SU-DHL-6 (cell line): ENCODE results near the gene NAPG.

Experiments used
- H2AFZ ChIP-seq: fragments of 200-600 bp; sonication (generic); 2 replicates; pipeline ENCODE4 v1.6.1; 2014; ENCODE audit warnings: low read depth, mild to moderate bottlenecking, moderate library complexity, mixed read lengths, antibody characterized with exemption, low read length; ENCODE audit not compliant: severe bottlenecking
- H3F3A ChIP-seq: fragments of 200-600 bp; shearing (Covaris generic); 2 replicates; pipeline ENCODE4 v1.6.0; 2016; ENCODE audit warnings: antibody characterized with exemption, mild to moderate bottlenecking; ENCODE audit not compliant: insufficient read depth
- H3K27ac ChIP-seq: fragments of 200-600 bp; sonication (generic); 2 replicates; pipeline ENCODE4 v1.5.1; 2016; ENCODE audit warnings: low read depth, mild to moderate bottlenecking, low read length, moderate library complexity, mixed read lengths
- H3K27me3 ChIP-seq: fragments of 200-600 bp; sonication (generic), shearing (Covaris generic); 2 replicates; pipeline ENCODE4 v1.6.0; 2014; ENCODE audit warnings: mild to moderate bottlenecking, low read length
- H3K36me3 ChIP-seq: fragments of 200-600 bp; sonication (generic); 2 replicates; pipeline ENCODE4 v1.6.1; 2014; ENCODE audit warnings: mild to moderate bottlenecking, low read length, mixed read lengths
- H3K4me2 ChIP-seq: fragments of 300-600, 200-600 bp; shearing (Covaris generic), sonication (generic); 2 replicates; pipeline ENCODE4 v1.6.0; 2014; ENCODE audit warnings: low read length, low read depth, mild to moderate bottlenecking; ENCODE audit not compliant: poor library complexity, severe bottlenecking
- H3K4me3 ChIP-seq: fragments of 200-600 bp; sonication (generic); 2 replicates; pipeline ENCODE4 v1.5.1; 2014; ENCODE audit warnings: antibody characterized with exemption, low read length, mild to moderate bottlenecking, mixed read lengths; ENCODE audit not compliant: insufficient read depth, poor library complexity, severe bottlenecking
- H3K79me2 ChIP-seq: fragments of 200-600 bp; sonication (generic); 2 replicates; pipeline ENCODE4 v1.6.1; 2014; ENCODE audit warnings: mild to moderate bottlenecking, low read length, moderate library complexity; ENCODE audit not compliant: insufficient read depth
- H3K9ac ChIP-seq: fragments of 200-600 bp; sonication (generic); 2 replicates; pipeline ENCODE4 v1.7.0; 2014; ENCODE audit warnings: mild to moderate bottlenecking, low read length
- H3K9me2 ChIP-seq: fragments of 200-600 bp; sonication (generic); replicated peaks from 2 replicates; pipeline ENCODE4 v1.6.1; 2014; ENCODE audit warnings: low read length; ENCODE audit not compliant: insufficient read depth
- H3K9me3 ChIP-seq: fragments of 200-600 bp; sonication (generic); 2 replicates; pipeline ENCODE4 v1.6.1; 2014; ENCODE audit warnings: low read length, mixed read lengths; ENCODE audit not compliant: insufficient read depth
- H4K20me1 ChIP-seq: fragments of 200-600 bp; sonication (generic); 2 replicates; pipeline ENCODE4 v1.6.1; 2014; ENCODE audit warnings: low read depth, mild to moderate bottlenecking, antibody characterized with exemption, low read length, moderate library complexity, mixed read lengths
- CTCF ChIP-seq: fragments of 200-600 bp; sonication (generic); IDR thresholded peaks from one replicate; pipeline ENCODE4 v1.5.1; 2017; ENCODE audit warnings: antibody characterized with exemption, mild to moderate bottlenecking, low read length, moderate library complexity; ENCODE audit not compliant: insufficient read depth, poor library complexity, severe bottlenecking
- EZH2phosphoT487 ChIP-seq: fragments of 200-600 bp; sonication (generic), shearing (Covaris generic); conservative IDR thresholded peaks from 2 replicates; pipeline ENCODE4 v1.6.1; 2018; ENCODE audit warnings: mild to moderate bottlenecking, antibody characterized with exemption, low read length, moderate library complexity, mixed read lengths

NAPG gene

DNA sequence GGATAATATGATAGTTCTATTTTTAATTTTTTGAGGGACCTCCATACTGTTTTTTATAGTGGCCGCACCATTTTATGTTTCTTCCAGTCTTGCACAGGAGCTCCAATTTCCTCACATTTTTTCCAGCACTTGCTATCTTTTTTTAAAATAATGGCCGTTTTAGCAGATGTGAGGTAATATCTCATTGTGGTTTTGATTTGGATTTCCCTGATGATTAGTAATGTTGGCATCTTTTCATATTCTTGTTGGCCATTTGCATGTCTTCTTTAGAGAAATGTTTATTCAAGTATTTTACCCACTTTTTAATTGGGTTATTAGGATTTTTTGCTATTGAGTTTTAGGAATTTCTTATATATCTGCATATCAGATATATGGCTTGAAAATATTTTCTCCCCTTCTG, 29.9 kb upstream of the NAPG start:
- Histone ChIP-seq H3K9ac (no peak overlapping the region), H3K9me3 (no peaks in the 10 kb centered on the region), H3K36me3 (no peaks in the 10 kb centered on the region), H3K4me2 (no peak overlapping the region), H3K79me2 (no peaks in the 10 kb centered on the region), H2AFZ (no peak overlapping the region), H3K4me3 (no peak overlapping the region), H3F3A (no peaks in the 10 kb centered on the region), H3K9me2 (no peaks in the 10 kb centered on the region; the same call in 1 of the 2 replicates), H4K20me1 (no peaks in the 10 kb centered on the region), H3K27me3 (no peaks in the 10 kb centered on the region), H3K27ac (no peak overlapping the region)
- no peak for TF ChIP-seq EZH2phosphoT487
- no peak for TF ChIP-seq CTCF

DNA sequence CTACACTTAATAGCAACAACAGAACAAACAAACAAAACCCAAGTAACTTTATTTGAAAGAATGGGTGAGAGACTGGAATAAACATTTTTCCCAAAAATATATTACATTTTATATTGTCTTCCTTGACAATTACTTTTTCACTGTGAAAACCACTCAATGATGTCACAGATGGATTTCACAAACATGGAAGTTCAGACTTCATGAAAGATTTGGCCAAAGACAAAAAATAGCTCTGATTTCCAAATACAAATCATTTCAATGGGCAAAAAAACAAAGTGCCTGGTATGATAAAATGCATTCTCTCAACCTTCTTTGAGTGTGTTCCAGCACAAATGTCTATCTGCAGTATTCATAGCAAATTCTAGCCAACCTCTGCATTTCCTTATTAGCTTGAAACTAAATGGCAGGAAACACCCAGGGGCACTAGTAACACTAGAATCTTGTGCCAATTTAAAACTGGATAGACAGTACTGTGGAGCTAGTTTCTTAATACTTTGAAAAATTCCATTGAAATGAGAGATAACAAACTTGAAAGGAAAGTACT, 28.5 kb upstream of the NAPG start:
- Histone ChIP-seq H3K4me3 (no peak overlapping the region), H3F3A (no peaks in the 10 kb centered on the region), H3K9me2 (no peaks in the 10 kb centered on the region; the same call in 1 of the 2 replicates), H3K36me3 (no peaks in the 10 kb centered on the region), H3K4me2 (no peak overlapping the region), H3K27me3 (no peaks in the 10 kb centered on the region), H2AFZ (no peak overlapping the region), H3K27ac (no peak overlapping the region), H3K9ac (no peak overlapping the region), H4K20me1 (no peaks in the 10 kb centered on the region), H3K79me2 (no peaks in the 10 kb centered on the region), H3K9me3 (no peaks in the 10 kb centered on the region)
- TF ChIP-seq EZH2phosphoT487: no peak
- no peak for TF ChIP-seq CTCF

DNA sequence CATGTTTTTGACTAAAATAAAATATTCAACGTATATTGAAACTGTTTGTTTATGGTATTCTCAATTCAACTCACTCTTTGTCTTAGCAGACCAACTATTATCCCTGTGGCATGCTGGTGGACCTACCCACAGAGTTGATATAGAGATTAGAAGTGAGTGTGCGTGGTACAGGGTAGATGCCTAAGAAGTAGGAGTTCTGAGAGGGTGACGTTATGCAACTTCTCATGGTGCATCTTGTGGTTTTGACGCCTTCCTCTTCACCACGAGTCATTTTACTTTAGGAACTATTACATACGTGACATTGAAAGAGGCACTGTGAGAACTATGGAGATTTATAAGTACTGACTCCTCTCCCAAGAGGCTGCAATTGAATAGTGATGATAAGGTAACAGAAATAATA, 26.6 kb upstream of the NAPG start:
- H3K27ac ChIP-seq: no peak overlapping the region
- H4K20me1 ChIP-seq: no peaks in the 10 kb centered on the region
- no peaks in the 10 kb centered on the region for H3K36me3 ChIP-seq
- H3K9me2 ChIP-seq: no peaks in the 10 kb centered on the region; the same call in 1 of the 2 replicates
- H3K9ac ChIP-seq: no peak overlapping the region
- H3F3A ChIP-seq: no peaks in the 10 kb centered on the region
- H3K79me2 ChIP-seq: no peaks in the 10 kb centered on the region
- TF ChIP-seq CTCF (no peak), EZH2phosphoT487 (no peak)
- no peaks in the 10 kb centered on the region for H3K9me3 ChIP-seq
- H2AFZ ChIP-seq: no peak overlapping the region
- H3K4me2 ChIP-seq: no peak overlapping the region
- H3K27me3 ChIP-seq: no peaks in the 10 kb centered on the region
- H3K4me3 ChIP-seq: no peak overlapping the region
